ENCODE results near the gene SMARCD3. TPM values are rescaled to one million over a fixed set of nuclear protein-coding genes. Genes with fewer than 3 reads are reported as not detected.
A peak's percentile ranks its signal among the peaks of the same experiment; 100 is the strongest.

Gene SMARCD3
- 0.53 and 0.62 TPM in 2 replicates for total RNA-seq (2016; rRNA removed; fragmentation: Illumina TruSeq; extraction: Trizol)
- total RNA-seq (2016; cell fraction: cytosol; rRNA removed; fragmentation: Illumina TruSeq; extraction: Trizol; ENCODE audit: low read depth) = 0.79 and 1.2 TPM in 2 replicates
- total RNA-seq (2016; cell fraction: insoluble cytoplasmic fraction; rRNA removed; fragmentation: Illumina TruSeq; extraction: Trizol) = 0.24 and 0.84 TPM in 2 replicates
- 0.86 and 1.2 TPM in 2 replicates for total RNA-seq (2016; cell fraction: membrane; rRNA removed; fragmentation: Illumina TruSeq; extraction: Trizol)
- total RNA-seq (2016; cell fraction: nucleus; rRNA removed; fragmentation: Illumina TruSeq; extraction: Trizol) = 0.62 and 1.0 TPM in 2 replicates
- 0.20 and 0.44 TPM in 2 replicates for polyA plus RNA-seq (2011; rRNA removed)
- polyA plus RNA-seq (2011; cell fraction: cytosol; rRNA removed) = 0.08 and 0.09 TPM in 2 replicates
- 1.7 and 2.4 TPM in 2 replicates for polyA plus RNA-seq (2011; cell fraction: nucleus; rRNA removed)
- 3.8 and 4.0 TPM in 2 replicates for polyA plus RNA-seq (2012)
- polyA plus RNA-seq (2016; cell fraction: cytosol; fragmentation: Illumina TruSeq; extraction: Trizol; ENCODE audit: low read depth) = 0.55 and 0.76 TPM in 2 replicates
- 0.35 and 0.52 TPM in 2 replicates for polyA plus RNA-seq (2016; cell fraction: insoluble cytoplasmic fraction; fragmentation: Illumina TruSeq; extraction: Trizol; ENCODE audit: low read depth)
- polyA plus RNA-seq (2016; cell fraction: membrane; fragmentation: Illumina TruSeq; extraction: Trizol; ENCODE audit: low read depth) = 0.62 and 0.80 TPM in 2 replicates
- polyA plus RNA-seq (2016; cell fraction: nucleus; fragmentation: Illumina TruSeq; extraction: Trizol; ENCODE audit: insufficient read depth, low read depth) = 2.7 and 3.3 TPM in 2 replicates
- polyA minus RNA-seq (2011; rRNA and poly(A)+ RNA removed; ENCODE audit: low replicate concordance) = 0.38 and 3.6 TPM in 2 replicates
- polyA minus RNA-seq (2011; cell fraction: cytosol; rRNA and poly(A)+ RNA removed) = 1.1 TPM in 1 of 2 replicates, not detected in the other
- polyA minus RNA-seq (2011; cell fraction: nucleus; rRNA and poly(A)+ RNA removed) = 0.25 and 0.64 TPM in 2 replicates
- percentile 16 among the genes with signal in this experiment for Bru-seq, nascent RNA
- percentile 14 among the genes with signal in this experiment for BruChase-seq, experiment 1, labeled RNA remaining after a 6-hour chase
- BruChase-seq, experiment 2, labeled RNA remaining after a 2-hour chase = percentile 15 among the genes with signal in this experiment
- long read RNA-seq, experiment 1 = 0 reads
- long read RNA-seq, experiment 2, partial matches to known transcripts = 1 of 1 reads
- long read RNA-seq, experiment 2, other reads (novel, unspliced or antisense) = 0 of 1 reads

GRCh38 chr7:151248346-151249033 is at the start of gene SMARCD3:
TSS of gene SMARCD3 (minus strand) at chr7:151248694. CDS start at chr7:151248562, 132 bp downstream.
- Histone ChIP-seq H3K79me2 (ENCODE audit: insufficient read depth, low read length) (no peaks in the 10 kb centered on the region), H3K4me1 (ENCODE audit: insufficient read depth, low read length) (peaks cover 77% of the 10 kb centered on the region), H3K4me3 (replicated peaks in 1 of 3; ENCODE audit: insufficient read depth in 1 of 3, low read depth in 2 of 3, low read length in 3 of 3) (peak within 1 kb of the TSS; percentile 29 to 71 (median 59); a peak in 5 of 6 replicates), H3K9ac (ENCODE audit: insufficient read depth, low read depth, low read length) (no peak within 1 kb of the TSS), H4K20me1 (ENCODE audit: insufficient read depth, low read length) (no peaks in the 10 kb centered on the region; the same call in 1 of the 2 replicates), H3K4me2 (ENCODE audit: low read depth, low read length) (peak within 1 kb of the TSS; percentile 83), H3K27me3 (ENCODE audit: control insufficient read depth in 1 of 2, insufficient read depth in 2 of 2, low read length in 2 of 2) (peaks cover 12 to 78% of the 10 kb centered on the region in 2 experiments), H3K36me3 (replicated peaks in 1 of 2; ENCODE audit: control insufficient read depth in 1 of 2, insufficient read depth in 2 of 2, low read length in 2 of 2) (no peaks in the 10 kb centered on the region), H3K27ac (ENCODE audit: extremely low read length, insufficient read depth, low read length) (no peak within 1 kb of the TSS), H3K9me3 (ENCODE audit: low read length) (no peaks in the 10 kb centered on the region), H2AFZ (ENCODE audit: low read length) (no peak within 1 kb of the TSS)
- intact Hi-C loops (cut with micrococcal nuclease; ENCODE audit: unreplicated experiment) = loop anchor here (2.0 to 10.0 kb wide), 3 partner anchors 16 to 164 kb away; partner anchors contain the start of genes AGAP3, CHPF2, FASTK and TMUB1
- ChIA-PET POLR2A (interaction anchor here (1.5 to 2.0 kb wide), 2 partner anchors 21 to 185 kb away, joined by 4 to 8 read pairs; partner anchors contain the start of gene ABCF2), CTCF (ENCODE audit: low intra/inter-chr PET ratio, low total read pairs) (no interaction called here)
- ATAC-seq (peak; percentile 48), DNase-seq (ENCODE audit: low spot score) (peak; percentile 46), FAIRE-seq (no peak)
- under 1% methylated on average over 31 of the region's 71 CpGs for WGBS (ENCODE audit: low lambda C conversion rate)
- in situ Hi-C loops (cut with HindIII; ENCODE audit: extremely low pct_ligation_motif_present, low pct_unique_long_range_greater_than_20kb) = no loop called here
- BruUV-seq (replicated peaks) = no TSS peak
- TF ChIP-seq NFE2L1 (CRISPR knock-in tag; IDR thresholded peaks at IDR 0.05; ENCODE audit: borderline replicate concordance) (no peak), RCOR2 (CRISPR knock-in tag; IDR thresholded peaks at IDR 0.05) (no peak), ZSCAN21 (CRISPR knock-in tag; IDR thresholded peaks at IDR 0.05; ENCODE audit: borderline replicate concordance) (0 out of 2 replicates have a peak, but pooled peaks have one; percentile 49), ZNF558 (CRISPR knock-in tag; IDR thresholded peaks at IDR 0.05; ENCODE audit: borderline replicate concordance) (0 out of 2 replicates have a peak, but pooled peaks have one; percentile 19), ZNF713 (CRISPR knock-in tag; IDR thresholded peaks at IDR 0.05) (no peak), HDAC1 (CRISPR knock-in tag; IDR thresholded peaks at IDR 0.05) (0 out of 2 replicates have a peak, but pooled peaks have one; percentile 22), ZNF777 (CRISPR knock-in tag; IDR thresholded peaks at IDR 0.05) (0 out of 2 replicates have a peak, but pooled peaks have one; percentile 59)
- TF ChIP-seq, protein P1, sequence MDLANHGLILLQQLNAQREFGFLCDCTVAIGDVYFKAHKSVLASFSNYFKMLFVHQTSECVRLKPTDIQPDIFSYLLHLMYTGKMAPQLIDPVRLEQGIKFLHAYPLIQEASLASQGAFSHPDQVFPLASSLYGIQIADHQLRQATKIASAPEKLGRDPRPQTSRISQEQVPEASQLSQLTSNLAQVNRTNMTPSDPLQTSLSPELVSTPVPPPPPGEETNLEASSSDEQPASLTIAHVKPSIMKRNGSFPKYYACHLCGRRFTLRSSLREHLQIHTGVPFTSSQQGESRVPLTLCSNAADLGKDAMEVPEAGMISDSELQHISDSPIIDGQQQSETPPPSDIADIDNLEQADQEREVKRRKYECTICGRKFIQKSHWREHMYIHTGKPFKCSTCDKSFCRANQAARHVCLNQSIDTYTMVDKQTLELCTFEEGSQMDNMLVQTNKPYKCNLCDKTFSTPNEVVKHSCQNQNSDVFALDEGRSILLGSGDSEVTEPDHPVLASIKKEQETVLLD (CRISPR knock-in tag; IDR thresholded peaks at IDR 0.05; ENCODE audit: low read depth) = peak; percentile 39; the same call in 1 of the 2 replicates
- TF ChIP-seq, protein P2, sequence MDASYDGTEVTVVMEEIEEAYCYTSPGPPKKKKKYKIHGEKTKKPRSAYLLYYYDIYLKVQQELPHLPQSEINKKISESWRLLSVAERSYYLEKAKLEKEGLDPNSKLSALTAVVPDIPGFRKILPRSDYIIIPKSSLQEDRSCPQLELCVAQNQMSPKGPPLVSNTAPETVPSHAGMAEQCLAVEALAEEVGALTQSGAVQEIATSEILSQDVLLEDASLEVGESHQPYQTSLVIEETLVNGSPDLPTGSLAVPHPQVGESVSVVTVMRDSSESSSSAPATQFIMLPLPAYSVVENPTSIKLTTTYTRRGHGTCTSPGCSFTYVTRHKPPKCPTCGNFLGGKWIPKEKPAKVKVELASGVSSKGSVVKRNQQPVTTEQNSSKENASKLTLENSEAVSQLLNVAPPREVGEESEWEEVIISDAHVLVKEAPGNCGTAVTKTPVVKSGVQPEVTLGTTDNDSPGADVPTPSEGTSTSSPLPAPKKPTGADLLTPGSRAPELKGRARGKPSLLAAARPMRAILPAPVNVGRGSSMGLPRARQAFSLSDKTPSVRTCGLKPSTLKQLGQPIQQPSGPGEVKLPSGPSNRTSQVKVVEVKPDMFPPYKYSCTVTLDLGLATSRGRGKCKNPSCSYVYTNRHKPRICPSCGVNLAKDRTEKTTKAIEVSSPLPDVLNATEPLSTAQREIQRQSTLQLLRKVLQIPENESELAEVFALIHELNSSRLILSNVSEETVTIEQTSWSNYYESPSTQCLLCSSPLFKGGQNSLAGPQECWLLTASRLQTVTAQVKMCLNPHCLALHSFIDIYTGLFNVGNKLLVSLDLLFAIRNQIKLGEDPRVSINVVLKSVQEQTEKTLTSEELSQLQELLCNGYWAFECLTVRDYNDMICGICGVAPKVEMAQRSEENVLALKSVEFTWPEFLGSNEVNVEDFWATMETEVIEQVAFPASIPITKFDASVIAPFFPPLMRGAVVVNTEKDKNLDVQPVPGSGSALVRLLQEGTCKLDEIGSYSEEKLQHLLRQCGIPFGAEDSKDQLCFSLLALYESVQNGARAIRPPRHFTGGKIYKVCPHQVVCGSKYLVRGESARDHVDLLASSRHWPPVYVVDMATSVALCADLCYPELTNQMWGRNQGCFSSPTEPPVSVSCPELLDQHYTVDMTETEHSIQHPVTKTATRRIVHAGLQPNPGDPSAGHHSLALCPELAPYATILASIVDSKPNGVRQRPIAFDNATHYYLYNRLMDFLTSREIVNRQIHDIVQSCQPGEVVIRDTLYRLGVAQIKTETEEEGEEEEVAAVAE (CRISPR knock-in tag; IDR thresholded peaks at IDR 0.05; ENCODE audit: borderline replicate concordance) = no peak

All from HepG2 (cell line).